GM12872 (cell line): ENCODE data around the gene TFPI.

Experiments
- TF ChIP-seq, protein P1 (sequence below): IDR thresholded peaks from 3 replicates; pipeline ENCODE4 v1.5.1; 2011; ENCODE audit warnings: low read depth, mild to moderate bottlenecking, low read length, moderate library complexity; ENCODE audit not compliant: insufficient read depth

TFPI gene

DNA sequence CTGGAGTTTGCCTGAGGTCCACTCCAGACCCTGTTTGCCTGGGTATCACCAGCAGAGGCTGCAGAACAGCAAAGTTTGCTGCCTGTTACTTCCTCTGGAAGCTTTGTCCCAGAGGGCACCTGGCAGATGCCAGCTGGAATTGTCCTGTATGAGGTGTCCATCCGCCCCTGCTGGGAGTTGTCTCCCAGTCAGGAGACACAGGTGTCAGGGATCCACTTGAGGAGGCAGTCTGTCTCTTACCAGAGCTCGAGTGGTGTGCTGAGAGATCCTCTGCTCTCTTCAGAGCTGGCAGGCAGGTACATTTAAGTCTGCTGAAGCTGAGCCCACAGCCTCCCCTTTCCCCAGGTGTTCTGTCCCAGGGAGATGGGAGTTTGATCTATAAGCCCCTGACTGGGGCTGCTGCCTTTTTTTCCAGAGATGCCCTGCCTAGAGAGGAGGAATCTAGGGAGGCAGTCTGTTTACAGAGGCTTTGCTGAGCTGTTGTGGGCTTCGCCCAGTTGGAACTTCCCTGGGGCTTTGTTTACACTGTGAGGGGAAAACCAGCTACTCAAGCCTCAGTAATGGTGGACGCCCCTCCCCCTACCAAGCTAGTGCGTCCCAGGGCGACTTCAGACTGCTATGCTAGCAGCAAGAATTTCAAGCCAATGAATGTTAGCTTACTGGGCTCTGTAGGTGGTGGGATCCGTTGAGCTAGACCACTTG is 34.7 kb downstream of the TFPI start:
- TF ChIP-seq, protein P1, sequence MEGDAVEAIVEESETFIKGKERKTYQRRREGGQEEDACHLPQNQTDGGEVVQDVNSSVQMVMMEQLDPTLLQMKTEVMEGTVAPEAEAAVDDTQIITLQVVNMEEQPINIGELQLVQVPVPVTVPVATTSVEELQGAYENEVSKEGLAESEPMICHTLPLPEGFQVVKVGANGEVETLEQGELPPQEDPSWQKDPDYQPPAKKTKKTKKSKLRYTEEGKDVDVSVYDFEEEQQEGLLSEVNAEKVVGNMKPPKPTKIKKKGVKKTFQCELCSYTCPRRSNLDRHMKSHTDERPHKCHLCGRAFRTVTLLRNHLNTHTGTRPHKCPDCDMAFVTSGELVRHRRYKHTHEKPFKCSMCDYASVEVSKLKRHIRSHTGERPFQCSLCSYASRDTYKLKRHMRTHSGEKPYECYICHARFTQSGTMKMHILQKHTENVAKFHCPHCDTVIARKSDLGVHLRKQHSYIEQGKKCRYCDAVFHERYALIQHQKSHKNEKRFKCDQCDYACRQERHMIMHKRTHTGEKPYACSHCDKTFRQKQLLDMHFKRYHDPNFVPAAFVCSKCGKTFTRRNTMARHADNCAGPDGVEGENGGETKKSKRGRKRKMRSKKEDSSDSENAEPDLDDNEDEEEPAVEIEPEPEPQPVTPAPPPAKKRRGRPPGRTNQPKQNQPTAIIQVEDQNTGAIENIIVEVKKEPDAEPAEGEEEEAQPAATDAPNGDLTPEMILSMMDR, result no peak

DNA sequence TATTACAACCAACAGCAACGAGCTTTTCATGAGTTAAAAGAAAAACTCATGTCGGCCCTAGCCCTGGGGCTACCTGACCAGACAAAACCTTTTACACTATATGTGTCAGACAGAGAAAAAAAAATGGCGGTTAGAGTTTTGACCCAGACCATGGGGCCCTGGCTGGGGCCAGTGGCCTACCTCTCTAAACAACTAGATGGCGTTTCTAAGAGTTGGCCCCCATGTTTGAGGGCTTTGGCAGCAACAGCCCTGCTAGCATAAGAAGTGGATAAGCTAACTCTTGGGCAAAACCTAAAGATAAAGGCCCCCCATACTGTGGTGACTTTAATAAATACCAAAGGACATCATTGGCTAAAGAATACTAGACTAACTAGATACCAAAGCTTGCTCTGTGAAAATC is 39.3 kb downstream of the TFPI start:
- TF ChIP-seq, protein P1, result no peak

DNA sequence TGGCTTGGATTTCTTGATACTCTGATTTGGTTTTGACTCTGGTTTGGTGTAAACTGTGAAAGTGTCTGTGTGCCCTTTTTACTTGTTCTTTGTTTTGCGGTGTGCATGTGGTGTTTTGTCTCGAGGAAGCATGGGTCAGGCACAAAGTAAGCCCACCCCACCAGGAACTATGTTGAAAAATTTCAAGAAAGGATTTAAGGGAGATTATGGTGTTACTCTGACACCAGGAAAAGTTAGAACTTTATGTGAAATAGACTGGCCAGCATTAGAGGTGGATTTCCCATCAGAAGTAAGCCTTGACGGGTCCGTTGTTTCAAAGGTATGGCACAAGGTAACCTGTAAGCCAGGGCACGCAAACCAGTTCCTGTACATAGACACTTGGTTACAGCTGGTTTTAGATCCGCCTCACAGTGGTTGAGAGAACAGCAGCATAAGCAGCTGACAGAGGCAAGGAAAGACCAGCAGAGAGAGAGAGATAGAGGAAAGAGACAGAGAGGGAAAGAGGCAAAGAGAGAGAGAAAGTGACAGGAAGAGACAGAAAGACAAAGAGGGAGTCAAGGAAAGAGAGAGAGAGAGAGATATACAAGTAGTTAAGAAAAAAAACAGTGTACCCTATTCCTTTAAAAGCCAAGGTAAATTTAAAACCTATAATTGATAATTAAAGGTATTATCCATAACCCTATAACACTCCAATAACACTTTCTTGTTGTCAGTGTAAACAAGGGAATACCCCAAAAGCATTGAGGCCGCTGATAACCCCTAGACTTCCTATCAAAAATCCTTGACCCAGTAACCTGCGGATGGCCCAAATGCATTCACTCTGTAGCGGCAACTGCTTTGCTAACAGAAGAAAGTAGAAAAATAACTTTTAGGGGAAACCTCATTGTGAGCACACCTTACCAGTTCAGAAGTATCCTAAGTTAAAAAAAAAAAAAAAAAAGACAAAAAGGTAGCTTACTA is 42.6 kb downstream of the TFPI start:
- TF ChIP-seq, protein P1, result no peak

DNA sequence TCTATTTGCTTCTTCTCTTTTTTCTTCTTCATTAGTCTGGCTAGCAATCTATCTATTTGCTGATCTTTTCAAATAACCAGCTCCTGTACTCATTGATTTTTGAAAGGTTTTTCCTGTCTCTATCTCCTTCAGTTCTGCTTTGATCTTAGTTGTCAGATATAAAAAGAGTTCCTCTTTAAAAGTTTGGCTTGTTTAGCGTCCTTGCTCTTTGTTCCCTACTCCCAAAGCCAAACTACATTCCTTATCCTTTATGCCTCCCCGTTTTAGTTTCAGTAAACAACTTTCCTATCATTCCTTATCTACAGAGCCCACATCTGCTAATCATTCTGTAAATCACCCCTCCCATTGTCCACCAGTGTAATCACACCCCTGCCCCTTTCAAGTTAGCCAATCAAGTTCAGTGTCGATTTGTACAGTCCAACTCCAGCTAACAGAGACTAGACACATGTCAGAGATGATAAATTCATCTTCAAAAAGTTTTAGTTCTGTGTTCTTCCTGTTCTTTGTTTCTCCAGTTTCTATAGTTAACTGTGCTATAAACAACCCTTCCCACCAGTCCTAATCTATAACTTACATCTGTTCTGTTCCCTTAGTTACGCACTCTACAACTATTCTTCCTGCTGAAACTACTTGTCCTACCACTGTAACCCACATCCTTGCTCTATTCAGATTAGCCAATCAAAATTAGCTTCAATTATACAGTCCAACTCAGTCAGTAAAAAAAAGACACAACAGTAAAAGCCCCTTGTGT is 44.4 kb downstream of the TFPI start:
- TF ChIP-seq, protein P1, result no peak

DNA sequence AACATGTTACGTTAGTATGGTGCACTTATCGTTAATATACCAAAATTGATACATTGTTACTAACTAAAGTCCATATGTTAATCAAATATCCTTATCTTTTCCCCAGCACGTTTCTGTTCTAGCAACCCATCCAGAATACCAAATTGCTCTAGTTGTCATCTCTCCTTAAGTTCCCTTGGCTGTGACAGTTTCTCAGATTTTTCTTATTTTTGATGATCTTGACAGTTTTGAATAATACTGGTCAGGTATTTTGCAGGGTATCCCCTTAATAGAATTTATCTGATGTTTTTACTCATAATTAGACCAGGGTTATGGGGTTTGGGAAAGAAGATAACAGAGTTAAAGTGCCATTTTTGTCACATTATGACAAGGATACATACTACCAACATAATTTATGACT is 47.8 kb downstream of the TFPI start:
- TF ChIP-seq, protein P1, result no peak

DNA sequence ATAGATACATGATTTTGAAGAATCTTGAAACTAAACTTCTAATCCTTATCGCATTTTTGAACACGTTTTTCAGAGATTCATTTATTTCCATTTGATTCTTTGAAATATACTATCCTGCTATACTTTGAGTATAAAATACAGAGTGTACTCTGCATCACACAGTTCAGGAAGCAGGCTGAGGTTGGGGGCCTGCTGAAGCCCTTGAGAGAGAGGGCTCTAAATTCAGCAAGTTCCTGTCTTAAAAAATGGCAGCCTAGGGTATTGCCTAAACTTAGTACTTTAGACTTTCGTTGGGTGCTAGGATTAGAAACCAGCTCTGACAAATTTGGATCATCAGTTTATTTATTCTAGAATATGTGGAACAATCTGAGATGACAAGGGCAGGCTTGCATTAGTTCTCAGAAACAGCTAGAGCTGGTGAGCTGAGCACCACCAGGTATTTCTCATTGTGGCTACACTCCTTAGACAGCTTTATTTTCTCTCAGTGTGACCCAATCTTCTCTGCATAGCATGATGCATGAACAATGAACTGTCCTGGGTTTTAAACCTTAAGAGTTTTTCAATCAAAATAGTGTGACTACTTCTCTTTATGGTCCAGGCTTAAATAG is 49.1 kb downstream of the TFPI start:
- TF ChIP-seq, protein P1, result no peak
